Measurements from ENCODE around the gene PSMA6.
"Not testable (repeated sequence)": the region's sequence is repeated elsewhere in the genome, so short reads cannot be mapped to it uniquely, and the experiment has no call there.

Gene PSMA6

GRCh38 chr14:35346738-35347322 is 54.6 kb downstream of the PSMA6 start:
- no peak for DNase-seq

GRCh38 chr14:35347323-35348043 is 55.3 kb downstream of the PSMA6 start:
- DNase-seq = no peak

- not testable (repeated sequence) for DNase-seq
Measured at GRCh38 chr14:35348044-35348380, 55.8 kb downstream of the PSMA6 start.

- DNase-seq = no peak
Measured at GRCh38 chr14:35349496-35350365, 57.5 kb downstream of the PSMA6 start.

- DNase-seq = no peak
Measured at GRCh38 chr14:35351497-35351896, 59.3 kb downstream of the PSMA6 start.

GRCh38 chr14:35351897-35352273 is 59.7 kb downstream of the PSMA6 start:
- DNase-seq = no peak

GRCh38 chr14:35352274-35353233 is 60.4 kb downstream of the PSMA6 start:
- DNase-seq = no peak

- no peak for DNase-seq
Measured at GRCh38 chr14:35353409-35354172, 61.4 kb downstream of the PSMA6 start.

GRCh38 chr14:35355235-35355634 is 63.1 kb downstream of the PSMA6 start:
- not testable (repeated sequence) for DNase-seq

- no peak for DNase-seq
Measured at GRCh38 chr14:35355981-35356841, 64.0 kb downstream of the PSMA6 start.

GRCh38 chr14:35359655-35360054 is 67.5 kb downstream of the PSMA6 start:
- not testable (repeated sequence) for DNase-seq

- DNase-seq = no peak
Measured at GRCh38 chr14:35361141-35361480, 68.9 kb downstream of the PSMA6 start.

- no peak for DNase-seq
Measured at GRCh38 chr14:35362450-35362849, 70.3 kb downstream of the PSMA6 start.

GRCh38 chr14:35362911-35363374 is 70.8 kb downstream of the PSMA6 start:
- no peak for DNase-seq

GRCh38 chr14:35365130-35366055 is 73.2 kb downstream of the PSMA6 start:
- DNase-seq = no peak

- no peak for DNase-seq
Measured at GRCh38 chr14:35366056-35366451, 73.9 kb downstream of the PSMA6 start.

GRCh38 chr14:35366521-35366976 is 74.4 kb downstream of the PSMA6 start:
- no peak for DNase-seq

- DNase-seq = no peak
Measured at GRCh38 chr14:35367056-35367372, 74.8 kb downstream of the PSMA6 start.
